CD4-positive, alpha-beta memory T cell (primary cell): ENCODE results near the gene NT5C3A. TPM values are rescaled to one million over a fixed set of nuclear protein-coding genes. Genes with fewer than 3 reads are reported as not detected.
"Not testable (repeated sequence)": the region's sequence is repeated elsewhere in the genome, so short reads cannot be mapped to it uniquely, and the experiment has no call there.

ENCODE experiments used
- CTCF ChIA-PET: fragments of 350-600 bp; sonication (Branson Sonifier 250); formaldehyde crosslinking; loops from one replicate; lab custom pipeline; 2021; ENCODE audit warnings: inconsistent platforms; ENCODE audit not compliant: partially characterized antibody; lab: Charles Lee
- POLR2A ChIA-PET: fragments of 350-600 bp; sonication (Branson Sonifier 250); formaldehyde crosslinking; loops from one replicate; lab custom pipeline; 2021; ENCODE audit not compliant: partially characterized antibody; lab: Charles Lee
- DNase-seq, 5 donors: peaks; one replicate each; pipeline versions ENCODE4 v3.0.0 to v3.0.0-alpha.2; 2020 to 2022; ENCODE audit warnings: mixed read lengths in 1 of 5
- H3K27ac ChIP-seq: one replicate; pipeline ENCODE4 v1.7.0; 2013; ENCODE audit warnings: low read depth, low read length
- H3K27me3 ChIP-seq: 2 replicates; pipeline ENCODE4 v1.7.0; 2013; ENCODE audit warnings: mild to moderate bottlenecking, low read length, moderate library complexity; ENCODE audit not compliant: insufficient read depth
- H3K36me3 ChIP-seq: 2 replicates; pipeline ENCODE4 v1.7.0; 2013; ENCODE audit warnings: mild to moderate bottlenecking, low read length, moderate library complexity; ENCODE audit not compliant: insufficient read depth
- H3K4me1 ChIP-seq: 2 replicates; pipeline ENCODE4 v1.7.0; 2013; ENCODE audit warnings: mild to moderate bottlenecking, low read length, moderate library complexity; ENCODE audit not compliant: insufficient read depth
- H3K4me3 ChIP-seq, 2 donors: one replicate each; pipeline ENCODE4 v1.7.0; 2013; ENCODE audit warnings: low read length in 2 of 2, mild to moderate bottlenecking in 1 of 2
- H3K9me3 ChIP-seq, 2 donors: one replicate each; pipeline ENCODE4 v1.7.0; 2013; ENCODE audit warnings: low read length in 2 of 2, control low read depth in 1 of 2; ENCODE audit not compliant: control insufficient read depth in 1 of 2
- H3K27ac Mint-ChIP-seq, 7 donors: one replicate each; pipeline ENCODE4 v1.8.0; 2020 to 2021; ENCODE audit warnings: mixed read lengths in 7 of 7, mild to moderate bottlenecking in 6 of 7, inconsistent platforms in 3 of 7, moderate library complexity in 3 of 7
- H3K27me3 Mint-ChIP-seq, 2 donors: one replicate each; pipeline ENCODE4 v1.8.0; 2020 to 2021; ENCODE audit warnings: mixed read lengths in 2 of 2
- H3K36me3 Mint-ChIP-seq, 2 donors: one replicate each; pipeline ENCODE4 v1.8.0; 2020 to 2021; ENCODE audit warnings: mixed read lengths in 2 of 2, inconsistent platforms in 1 of 2, mild to moderate bottlenecking in 1 of 2
- H3K4me1 Mint-ChIP-seq, 4 donors: one replicate each; pipeline ENCODE4 v1.8.0; 2020 to 2021; ENCODE audit warnings: mixed read lengths in 4 of 4, mild to moderate bottlenecking in 1 of 4
- H3K4me3 Mint-ChIP-seq, 8 donors: one replicate each; pipeline ENCODE4 v1.8.0; 2020 to 2021; ENCODE audit warnings: mixed read lengths in 8 of 8, mild to moderate bottlenecking in 7 of 8, moderate library complexity in 6 of 8, inconsistent platforms in 3 of 8
- H3K9me3 Mint-ChIP-seq, 8 donors: one replicate each; pipeline ENCODE4 v1.8.0; 2020 to 2021; ENCODE audit warnings: mixed read lengths in 8 of 8, mild to moderate bottlenecking in 5 of 8, inconsistent platforms in 3 of 8, moderate library complexity in 1 of 8
- intact Hi-C: fragments of 100-400 bp; cut with micrococcal nuclease; formaldehyde crosslinking; loops from one replicate; pipeline ENCODE4 v1.15.1; 2023
- polyA plus RNA-seq, 2 donors: library from polyadenylated mRNA; unstranded; fragments of 300-500 nt; fragmentation: Illumina TruSeq; gene quantifications; one replicate each; pipeline ENCODE4 v1.2.3, GENCODE V29; 2021
- total RNA-seq, 2 experiments: library from RNA; stranded (reverse); gene quantifications; one replicate each; pipeline ENCODE4 v1.2.3, GENCODE V29; 2021

NT5C3A gene
- total and polyA plus RNA-seq, 4 experiments from 2014 or later: 44.2 to 93.9 (median 48.8) TPM

DNA sequence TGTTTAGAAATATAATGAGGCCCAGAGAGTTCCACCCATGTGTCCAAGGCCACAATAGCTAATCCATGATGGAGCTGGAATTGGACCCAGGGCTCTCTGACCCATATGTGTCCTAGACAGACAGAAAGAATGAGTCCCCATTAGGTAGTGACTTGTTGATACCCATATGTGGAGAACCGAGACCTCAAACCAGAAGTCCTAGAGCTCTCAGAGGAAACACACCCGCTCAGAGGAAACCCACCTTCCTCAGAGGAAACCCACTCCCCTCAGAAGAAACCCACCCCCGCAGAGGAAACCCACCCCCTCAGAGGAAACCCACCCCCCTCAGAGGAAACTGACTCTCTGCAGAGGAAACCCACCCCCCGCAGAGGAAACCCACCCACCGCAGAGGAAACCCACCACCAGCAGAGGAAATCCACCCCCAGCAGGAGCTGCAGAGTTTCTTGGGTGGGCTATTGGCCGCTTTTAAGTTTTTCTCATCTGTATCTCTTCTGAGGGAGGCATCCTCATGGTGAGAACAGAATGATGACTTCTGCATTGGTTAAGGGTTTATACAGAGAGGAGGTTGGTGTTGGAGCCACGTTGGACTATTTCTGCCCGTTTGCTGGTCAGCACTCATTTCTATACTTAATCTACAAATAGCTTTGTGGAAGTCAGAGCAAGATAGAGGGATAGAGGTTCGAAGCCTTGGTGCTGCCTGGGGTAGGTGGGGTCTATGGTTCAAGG, 70.4 kb downstream of the NT5C3A start:
- peak overlapping the region in 4 of 8 donors; percentile 7 to 67 (median 34) for H3K4me3 Mint-ChIP-seq
- intact Hi-C loops, H3K4me3 ChIP-seq, H3K27ac ChIP-seq, H3K36me3 ChIP-seq, DNase-seq, CTCF ChIA-PET, H3K4me1 ChIP-seq, H3K9me3 ChIP-seq, POLR2A ChIA-PET, H3K27me3 ChIP-seq, H3K9me3 Mint-ChIP-seq, H3K36me3 Mint-ChIP-seq, H3K27me3 Mint-ChIP-seq: not testable (repeated sequence)
- peaks cover 6 to 29% (median 16%) of the 10 kb centered on the region in 4 donors for H3K4me1 Mint-ChIP-seq
- peak overlapping the region in 3 of 7 donors; percentile 3 to 54 (median 7) for H3K27ac Mint-ChIP-seq

DNA sequence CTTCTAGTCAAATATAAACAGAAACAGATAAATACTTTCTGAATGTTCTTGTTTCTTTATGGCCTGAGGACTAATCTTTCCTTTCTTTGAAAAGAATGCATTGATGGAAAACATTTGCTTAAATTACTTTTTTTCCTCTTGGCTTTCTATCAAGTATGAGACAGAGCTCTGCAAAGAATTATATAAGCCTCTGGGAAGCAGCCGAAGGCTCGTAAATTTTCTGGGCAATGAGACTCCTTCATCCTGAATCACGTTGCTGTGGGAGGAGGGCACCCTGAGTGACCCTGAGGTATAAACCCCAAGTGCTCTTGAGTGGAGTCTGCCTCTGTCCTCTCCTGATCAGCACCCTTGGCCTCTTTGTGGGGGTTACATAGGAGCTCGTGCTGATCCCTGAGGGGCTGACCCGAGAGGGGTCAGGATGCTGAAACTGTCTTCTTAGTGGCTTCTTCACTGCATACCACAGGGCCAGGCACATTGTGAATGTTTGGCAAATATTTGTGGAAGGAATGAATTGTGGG, 71.4 kb downstream of the NT5C3A start:
- H3K27me3 Mint-ChIP-seq, H3K4me3 ChIP-seq, H3K4me1 ChIP-seq, DNase-seq, intact Hi-C loops, H3K4me3 Mint-ChIP-seq, H3K9me3 Mint-ChIP-seq, CTCF ChIA-PET, H3K27me3 ChIP-seq, H3K27ac Mint-ChIP-seq, H3K9me3 ChIP-seq, H3K36me3 ChIP-seq, H3K36me3 Mint-ChIP-seq, POLR2A ChIA-PET, H3K27ac ChIP-seq: not testable (repeated sequence)
- peaks cover 6 to 29% (median 16%) of the 10 kb centered on the region in 4 donors for H3K4me1 Mint-ChIP-seq

DNA sequence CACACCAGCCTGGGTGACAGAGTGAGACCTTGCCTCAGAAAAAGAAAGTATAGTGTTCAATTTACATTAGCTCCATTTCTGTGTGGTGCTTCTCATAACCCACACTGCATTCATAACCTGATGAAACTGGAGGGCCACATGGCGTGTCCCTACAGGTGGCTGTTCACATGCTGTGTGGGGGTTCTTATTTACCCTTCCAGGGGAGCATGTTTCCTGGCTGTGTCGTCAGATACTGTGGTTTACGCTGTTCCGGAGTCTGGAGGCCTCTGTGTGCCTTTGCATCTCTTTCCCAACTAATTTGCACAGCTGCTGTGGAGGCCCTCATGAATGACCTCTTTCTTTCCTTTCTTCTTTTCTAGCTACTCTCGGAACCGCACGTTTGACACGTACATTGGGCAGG, 74.4 kb downstream of the NT5C3A start:
- DNase-seq, intact Hi-C loops, H3K27ac Mint-ChIP-seq, H3K27ac ChIP-seq, H3K27me3 Mint-ChIP-seq, H3K4me3 ChIP-seq, POLR2A ChIA-PET, CTCF ChIA-PET, H3K27me3 ChIP-seq, H3K9me3 Mint-ChIP-seq, H3K36me3 ChIP-seq, H3K36me3 Mint-ChIP-seq, H3K4me3 Mint-ChIP-seq, H3K4me1 ChIP-seq, H3K9me3 ChIP-seq: not testable (repeated sequence)
- peaks cover 4 to 25% (median 14%) of the 10 kb centered on the region in 4 donors for H3K4me1 Mint-ChIP-seq

DNA sequence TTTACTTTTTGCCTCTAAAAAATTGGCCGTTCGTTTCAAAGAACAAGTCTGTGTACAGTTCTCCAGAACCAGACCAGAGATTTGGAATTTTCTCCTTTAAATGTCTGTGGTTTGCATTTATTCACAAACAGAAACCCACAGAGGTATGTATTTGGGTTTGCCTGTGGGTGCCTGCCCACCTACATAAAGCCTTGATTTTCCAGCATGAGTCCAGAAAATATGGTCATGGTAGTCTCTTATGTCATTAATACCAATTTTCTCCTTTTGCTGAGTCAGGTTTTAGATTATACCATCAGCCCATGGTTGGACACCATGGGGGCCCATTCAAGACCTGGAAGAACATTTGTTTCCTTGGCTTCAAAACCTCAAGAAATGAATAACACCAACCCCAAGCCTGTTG, 82.7 kb downstream of the NT5C3A start:
- CTCF ChIA-PET, H3K4me1 Mint-ChIP-seq, H3K9me3 ChIP-seq, H3K27ac ChIP-seq, H3K4me3 ChIP-seq, H3K27ac Mint-ChIP-seq, H3K27me3 Mint-ChIP-seq, DNase-seq, H3K36me3 ChIP-seq, intact Hi-C loops, POLR2A ChIA-PET, H3K27me3 ChIP-seq, H3K36me3 Mint-ChIP-seq, H3K4me3 Mint-ChIP-seq, H3K4me1 ChIP-seq, H3K9me3 Mint-ChIP-seq: not testable (repeated sequence)

DNA sequence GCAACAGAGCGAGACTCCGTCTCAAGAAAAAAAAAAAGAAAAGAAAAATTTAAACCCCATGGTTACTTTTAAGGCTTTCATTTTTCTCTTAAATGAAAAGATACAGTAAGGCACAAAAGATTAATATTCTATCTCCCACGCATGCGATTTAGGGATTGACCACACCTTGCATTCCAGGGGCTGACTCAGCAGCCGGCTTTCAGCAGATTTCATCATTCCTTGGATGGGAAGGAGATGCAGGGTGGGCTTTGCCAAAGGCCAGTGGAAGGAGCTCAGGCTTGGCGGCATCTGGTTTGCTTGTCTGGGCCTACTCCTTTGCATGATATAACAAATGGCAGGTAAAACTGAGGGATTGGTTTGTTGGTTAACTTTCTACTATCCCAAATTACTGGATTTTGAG, 83.3 kb downstream of the NT5C3A start:
- not testable (repeated sequence) for H3K9me3 ChIP-seq, H3K27ac Mint-ChIP-seq, H3K36me3 Mint-ChIP-seq

DNA sequence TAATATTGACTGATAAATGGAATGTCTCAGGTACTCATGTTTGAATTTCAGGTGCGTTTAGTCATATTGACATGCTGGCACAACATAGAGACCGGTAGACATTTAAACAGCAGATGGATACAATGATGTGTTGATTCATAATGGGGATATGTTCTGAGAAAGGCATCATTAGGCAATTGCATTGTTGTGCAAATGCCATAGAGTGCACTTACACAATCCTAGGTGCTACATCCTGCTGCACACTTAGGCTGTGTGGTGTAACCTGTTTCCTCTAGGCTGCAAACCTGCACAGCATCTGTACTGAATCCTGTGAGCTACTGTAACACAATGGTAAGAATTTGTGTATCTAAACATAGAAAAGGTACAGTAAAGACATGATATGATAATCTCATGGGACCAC, 85.4 kb downstream of the NT5C3A start:
- H3K27ac Mint-ChIP-seq, H3K36me3 ChIP-seq, H3K36me3 Mint-ChIP-seq, H3K27me3 Mint-ChIP-seq, H3K4me1 Mint-ChIP-seq, H3K4me3 Mint-ChIP-seq, H3K4me1 ChIP-seq, POLR2A ChIA-PET, DNase-seq, intact Hi-C loops, H3K27ac ChIP-seq, H3K9me3 Mint-ChIP-seq, H3K9me3 ChIP-seq, CTCF ChIA-PET, H3K4me3 ChIP-seq, H3K27me3 ChIP-seq: not testable (repeated sequence)

More for the DNA sequence above, 83.3 kb downstream of the NT5C3A start:
- H3K27me3 ChIP-seq, H3K4me3 ChIP-seq, H3K36me3 ChIP-seq, POLR2A ChIA-PET, H3K27ac ChIP-seq, intact Hi-C loops, H3K4me3 Mint-ChIP-seq, DNase-seq, H3K27me3 Mint-ChIP-seq, H3K4me1 ChIP-seq, H3K9me3 Mint-ChIP-seq, CTCF ChIA-PET, H3K4me1 Mint-ChIP-seq: not testable (repeated sequence)

DNA sequence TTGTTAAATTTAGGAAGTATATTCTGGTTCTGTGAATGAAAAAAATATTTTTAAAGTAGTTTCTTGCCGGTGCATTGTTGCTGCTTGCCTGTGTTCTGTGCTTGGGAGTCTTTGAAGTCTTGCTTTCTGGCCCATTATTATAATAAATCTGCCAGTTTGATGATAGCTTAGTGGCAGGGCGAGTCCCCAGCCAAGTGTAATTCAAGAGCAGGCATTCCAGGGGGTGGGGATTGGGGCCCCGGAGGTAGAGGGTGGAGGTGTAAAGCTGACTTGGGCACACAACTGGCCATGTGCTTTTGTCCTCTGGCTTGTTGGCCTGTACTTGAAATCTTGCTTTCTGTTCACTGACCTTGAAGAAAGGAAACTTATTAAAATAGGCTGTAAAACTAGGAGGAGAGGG, 90.6 kb downstream of the NT5C3A start:
- H3K27me3 Mint-ChIP-seq, H3K4me1 ChIP-seq, DNase-seq, intact Hi-C loops, H3K9me3 Mint-ChIP-seq, H3K36me3 ChIP-seq, H3K27ac ChIP-seq, CTCF ChIA-PET, H3K4me1 Mint-ChIP-seq, H3K27me3 ChIP-seq, POLR2A ChIA-PET, H3K9me3 ChIP-seq, H3K4me3 ChIP-seq, H3K36me3 Mint-ChIP-seq, H3K4me3 Mint-ChIP-seq, H3K27ac Mint-ChIP-seq: not testable (repeated sequence)

DNA sequence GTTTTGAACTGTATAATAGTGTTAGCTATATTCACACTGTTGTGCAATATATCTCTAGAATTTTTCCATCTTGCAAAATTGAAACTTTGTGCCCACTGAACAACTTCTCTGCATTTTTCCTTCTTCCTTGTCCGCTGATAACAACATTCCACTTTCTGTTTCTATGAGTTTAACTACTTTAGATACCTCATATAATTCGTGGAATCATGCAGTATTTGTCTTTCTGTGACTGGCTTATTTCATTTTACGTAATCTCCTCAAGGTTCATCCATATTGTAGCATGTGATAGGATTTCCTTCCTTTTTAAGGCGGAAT, 95.4 kb downstream of the NT5C3A start:
- H3K27me3 ChIP-seq, DNase-seq, H3K4me3 Mint-ChIP-seq, H3K27me3 Mint-ChIP-seq, H3K4me1 Mint-ChIP-seq, H3K27ac ChIP-seq, H3K4me3 ChIP-seq, intact Hi-C loops, H3K4me1 ChIP-seq, CTCF ChIA-PET, H3K9me3 Mint-ChIP-seq, H3K36me3 ChIP-seq, H3K36me3 Mint-ChIP-seq, POLR2A ChIA-PET, H3K9me3 ChIP-seq: not testable (repeated sequence)
- H3K27ac Mint-ChIP-seq: peak overlapping the region in 1 of 7 donors; percentile 61
